ELR (cell line): ENCODE measurements around the gene MTCL1.

Source experiments
- DNase-seq: peaks from one replicate; pipeline ENCODE4 v3.0.0-alpha.2; 2015; ENCODE audit warnings: low read depth

The MTCL1 gene

DNA sequence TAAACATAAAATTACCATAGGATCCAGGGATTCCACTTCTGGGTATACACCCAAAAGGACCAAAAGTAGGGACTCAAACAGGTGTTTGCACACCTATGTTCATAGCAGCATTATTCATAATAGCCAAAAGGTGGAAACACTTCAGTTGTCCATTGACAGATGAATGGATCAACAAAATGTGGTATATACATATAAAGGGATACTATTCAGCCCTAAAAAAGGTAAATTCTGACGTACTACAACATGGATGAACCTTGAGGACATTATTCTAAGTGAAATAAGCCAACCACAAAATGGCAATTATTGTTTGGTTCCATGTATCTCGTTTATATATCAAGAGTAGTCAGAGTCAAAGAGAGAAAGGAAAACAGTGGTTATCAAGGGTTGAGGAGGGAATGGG is 128.1 kb downstream of the MTCL1 start:
- no peak for DNase-seq

DNA sequence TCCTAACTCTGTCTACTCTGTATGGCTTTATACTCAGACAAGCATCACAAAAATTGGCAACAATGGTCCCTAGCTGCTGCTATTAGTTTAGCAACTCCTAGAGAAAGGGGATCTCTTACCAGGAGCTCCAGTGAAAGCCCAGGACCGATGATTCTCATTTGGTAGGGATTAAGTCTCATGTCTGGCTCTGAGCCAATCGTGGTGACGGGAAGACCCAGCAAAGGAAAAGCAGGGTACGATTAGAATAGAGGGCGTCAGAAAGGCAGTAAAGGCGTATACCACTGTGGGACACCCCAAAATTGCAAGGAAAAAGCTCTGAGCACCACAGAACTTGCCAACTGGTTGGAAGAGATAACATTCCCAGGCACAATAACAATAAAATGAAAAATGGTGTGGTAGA is 129.5 kb downstream of the MTCL1 start:
- DNase-seq = no peak

DNA sequence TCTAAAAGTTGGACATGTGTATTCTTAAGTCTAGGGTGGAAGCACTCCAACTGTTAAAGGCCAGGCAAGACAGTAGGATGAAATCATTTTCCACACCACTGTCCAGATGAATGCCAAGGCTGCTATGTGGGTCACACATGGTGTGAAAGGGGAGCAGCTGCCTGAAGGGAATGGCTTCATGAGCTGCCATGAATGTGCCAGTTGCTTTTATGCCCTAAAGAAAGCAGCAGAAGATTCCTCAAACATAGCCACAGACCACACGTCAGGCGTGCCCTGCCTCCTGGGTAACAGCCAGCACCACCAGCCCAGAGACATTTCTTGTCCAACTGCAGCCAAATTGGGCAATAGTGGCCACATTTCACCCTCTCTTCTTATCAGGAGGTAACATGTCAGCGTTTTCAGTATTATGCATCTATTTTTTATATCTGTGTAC is 130.2 kb downstream of the MTCL1 start:
- no peak for DNase-seq

DNA sequence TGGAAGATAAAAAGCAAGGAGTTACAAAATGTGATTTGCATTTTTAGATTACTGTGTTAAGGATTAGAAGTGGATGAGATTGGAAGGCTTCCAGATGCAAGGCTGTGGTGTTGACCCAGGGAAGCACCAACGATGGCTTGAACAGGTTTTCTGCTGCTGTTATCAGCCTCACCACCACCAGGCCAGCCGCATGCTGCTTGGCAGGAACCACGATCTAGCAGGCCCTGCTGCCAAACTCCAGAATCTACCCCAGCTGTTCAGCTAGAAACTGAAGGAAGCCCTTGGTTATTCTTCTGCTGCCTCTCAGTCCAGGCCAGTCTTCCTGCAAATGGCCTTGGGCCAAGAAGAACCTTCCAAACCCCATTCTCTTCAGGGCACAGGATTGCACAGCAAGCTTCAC is 133.9 kb downstream of the MTCL1 start:
- DNase-seq = no peak

DNA sequence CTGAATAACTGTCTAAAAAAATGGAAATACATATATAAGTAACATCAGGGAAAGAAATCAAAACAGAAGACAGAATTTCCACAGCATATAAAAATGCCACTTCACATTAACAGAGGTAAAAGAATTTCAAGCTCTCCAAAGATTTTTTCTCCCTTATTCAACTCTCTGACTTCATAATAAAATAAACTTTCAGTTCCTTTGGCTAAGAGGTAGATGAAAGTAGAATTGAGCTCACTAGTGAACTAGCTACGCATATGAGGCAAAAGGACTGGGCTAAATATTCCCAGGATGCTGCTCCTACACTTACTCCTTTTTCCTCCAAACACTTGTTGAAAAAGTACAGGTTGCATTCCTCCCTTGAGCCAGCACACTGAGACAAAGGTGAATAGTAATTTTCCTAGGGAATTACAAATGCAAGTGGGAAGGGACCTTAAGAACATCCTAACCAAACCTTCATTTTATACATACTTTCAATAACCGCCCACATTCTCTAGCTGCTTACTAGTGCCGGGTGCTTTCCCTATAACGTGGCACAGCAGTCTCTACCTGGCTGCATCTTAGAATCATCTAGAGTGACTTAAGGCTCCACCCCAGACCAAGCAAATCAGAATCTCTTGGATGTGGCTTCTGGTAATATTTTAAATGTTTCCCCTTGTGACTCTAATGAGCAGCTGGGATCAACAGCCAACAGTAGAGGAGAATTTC is 136.6 kb downstream of the MTCL1 start:
- peak; percentile 29 for DNase-seq

DNA sequence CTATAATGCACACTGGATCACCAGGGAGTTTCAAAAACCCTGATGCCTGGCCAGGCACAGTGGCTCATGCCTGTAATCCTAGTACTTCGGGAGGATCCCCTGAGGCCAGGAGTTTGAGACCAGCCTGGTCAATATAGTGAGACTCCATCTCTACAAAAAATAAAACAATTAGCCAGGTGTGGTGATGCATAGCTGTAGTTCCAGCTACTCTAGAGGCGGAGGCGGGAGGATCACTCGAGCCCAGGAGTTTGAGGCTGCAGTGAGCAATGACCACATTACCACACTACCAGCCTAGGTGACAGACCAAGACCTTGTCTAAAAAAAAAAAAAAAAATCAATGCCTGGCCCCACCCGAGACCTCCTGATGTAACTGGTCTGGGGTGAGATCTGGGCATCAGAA is 137.2 kb downstream of the MTCL1 start:
- DNase-seq = no peak

DNA sequence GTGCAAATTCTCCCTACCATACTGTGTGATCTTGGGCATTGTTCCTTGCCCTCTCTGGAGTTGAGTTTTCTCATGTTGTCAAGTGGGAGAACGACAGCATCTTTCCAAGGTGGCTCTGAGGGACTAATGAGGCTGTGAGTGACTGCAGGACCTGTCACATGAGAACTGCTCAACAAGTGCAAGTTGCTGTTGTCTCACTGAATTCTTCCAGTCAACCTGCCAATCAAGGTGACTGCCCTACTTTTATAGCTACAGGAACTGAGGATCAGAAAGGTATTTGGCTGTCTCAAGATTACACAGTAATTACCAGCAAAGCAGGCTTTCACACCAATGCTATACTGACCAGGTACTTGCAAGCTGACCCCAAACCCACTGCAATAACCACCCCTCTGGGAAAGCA is 137.6 kb downstream of the MTCL1 start:
- no peak for DNase-seq

DNA sequence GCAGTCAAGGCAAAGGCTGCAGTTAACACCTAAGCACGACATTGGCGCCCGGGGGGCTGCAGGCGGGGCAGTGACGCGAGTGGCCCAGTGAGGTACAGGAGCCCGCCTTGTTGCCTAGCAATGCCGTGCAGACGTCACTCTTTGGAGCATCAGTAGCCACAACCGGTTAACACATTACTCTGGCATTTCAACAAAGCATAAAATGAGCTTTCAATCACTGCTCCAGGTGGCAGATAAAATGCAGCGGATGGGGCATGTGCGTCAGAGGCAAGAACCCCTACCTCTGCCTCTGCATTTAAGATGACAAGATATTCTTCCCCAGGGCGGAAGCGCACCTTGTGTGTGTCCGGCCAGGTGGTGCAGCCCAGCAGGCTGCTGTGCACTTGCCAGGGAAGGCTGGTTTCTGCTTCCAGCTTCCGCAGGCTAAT is 139.4 kb downstream of the MTCL1 start:
- DNase-seq = no peak

DNA sequence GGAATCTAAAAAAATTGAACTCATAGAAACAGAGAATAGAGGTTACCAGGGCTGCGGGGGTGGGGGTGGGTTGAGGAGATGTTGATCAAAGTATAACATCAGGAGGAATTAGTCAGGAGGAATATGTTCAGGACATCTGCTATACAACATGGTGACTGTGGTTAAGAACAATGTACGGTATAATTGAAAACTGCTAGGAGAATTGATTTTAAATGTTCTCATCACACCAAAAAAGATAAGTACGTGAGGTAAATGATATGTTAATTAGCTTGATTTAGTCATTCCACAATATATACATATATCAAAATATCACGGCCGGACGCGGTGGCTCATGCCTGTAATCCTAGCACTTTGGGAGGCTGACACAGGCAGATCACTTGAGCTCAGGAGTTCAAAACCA is 140.2 kb downstream of the MTCL1 start:
- DNase-seq = no peak

DNA sequence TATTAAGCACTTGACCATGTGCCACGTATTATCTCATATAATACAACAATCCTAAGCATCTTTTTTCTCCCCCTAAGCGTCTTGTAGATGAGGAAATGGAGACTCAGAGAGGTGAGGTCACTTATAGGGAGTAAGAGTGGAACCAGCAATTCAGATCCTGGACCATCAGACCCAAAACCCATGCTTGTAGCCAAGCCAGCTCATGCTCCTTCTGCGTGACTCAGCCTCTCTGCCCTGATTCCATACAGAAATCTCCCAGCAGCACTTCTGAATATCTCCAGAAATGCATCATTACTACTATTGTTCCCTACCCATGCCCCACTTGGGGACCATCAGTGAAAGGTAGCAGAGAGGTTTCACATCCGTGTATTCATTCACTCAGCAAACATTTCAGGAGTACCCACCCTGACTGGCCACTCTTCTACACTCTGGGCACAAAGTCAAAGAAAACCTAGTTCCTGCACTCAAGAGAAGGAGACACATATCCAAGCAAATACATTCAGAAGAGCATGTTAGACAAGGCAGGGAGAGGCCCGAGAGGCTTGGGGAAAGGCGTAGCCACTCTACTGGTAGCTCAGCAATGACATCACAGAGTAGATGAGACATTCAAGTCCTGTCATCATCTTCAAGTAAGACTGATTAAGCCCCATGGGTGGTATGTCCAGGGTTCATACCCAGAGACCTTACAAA is 141.9 kb downstream of the MTCL1 start:
- peak; percentile 46 for DNase-seq

DNA sequence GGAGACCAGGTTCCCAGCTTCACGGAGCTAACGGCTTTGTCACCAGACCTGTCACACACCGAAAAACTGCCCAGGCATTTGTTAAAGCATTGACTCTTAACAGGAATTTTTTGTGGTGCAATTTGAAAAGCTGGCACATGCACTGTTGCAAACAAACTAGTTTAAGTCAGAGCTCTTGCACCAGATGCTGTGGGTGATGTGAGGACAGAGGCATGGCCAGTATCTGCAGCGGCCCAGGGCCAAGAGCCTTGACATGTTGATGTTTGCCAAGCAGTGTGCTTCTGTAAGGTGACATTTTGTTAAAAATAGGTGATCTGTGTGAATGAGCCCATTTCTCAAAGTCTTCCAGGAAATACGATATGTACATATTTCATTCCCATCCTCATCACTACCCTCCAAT is 142.5 kb downstream of the MTCL1 start:
- no peak for DNase-seq

DNA sequence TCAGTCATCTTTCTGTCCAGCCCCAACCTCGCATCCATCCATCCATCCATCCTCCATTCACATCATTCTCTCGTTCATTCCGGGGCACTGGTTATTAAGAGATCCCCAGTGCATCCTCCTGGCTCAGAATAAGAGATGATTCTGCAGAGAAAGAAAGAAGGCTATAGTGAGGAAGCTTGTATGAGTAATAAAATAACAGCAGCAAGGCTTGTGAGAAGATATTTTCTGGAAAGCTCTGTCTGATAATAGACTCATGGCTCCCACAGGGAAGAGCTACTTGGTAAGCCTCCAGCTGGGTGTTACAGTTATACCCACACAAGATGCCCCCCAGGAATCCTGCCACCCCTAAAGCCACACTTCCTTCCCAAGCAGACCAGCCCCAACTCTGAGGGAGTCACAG is 143.2 kb downstream of the MTCL1 start:
- no peak for DNase-seq

DNA sequence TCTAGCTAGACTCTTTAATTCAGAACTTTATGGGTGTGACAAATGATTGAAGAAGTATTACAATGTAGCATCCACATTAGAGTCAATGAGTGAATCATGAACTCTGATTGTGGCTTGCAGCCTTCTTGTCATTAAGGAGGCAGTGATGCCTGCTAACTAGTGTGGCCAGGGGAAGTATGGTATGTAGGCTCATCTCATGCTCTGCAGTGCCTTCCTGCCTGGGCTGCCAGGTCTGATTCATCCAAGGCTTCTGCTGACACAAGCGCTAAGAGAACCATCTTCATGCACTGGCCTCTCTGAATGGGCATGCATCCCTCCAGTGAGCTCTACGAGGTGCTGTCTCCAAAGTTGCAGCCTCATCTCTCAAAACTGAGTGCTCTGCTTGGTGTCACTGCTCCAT is 144.3 kb downstream of the MTCL1 start:
- peak; percentile 45 for DNase-seq

DNA sequence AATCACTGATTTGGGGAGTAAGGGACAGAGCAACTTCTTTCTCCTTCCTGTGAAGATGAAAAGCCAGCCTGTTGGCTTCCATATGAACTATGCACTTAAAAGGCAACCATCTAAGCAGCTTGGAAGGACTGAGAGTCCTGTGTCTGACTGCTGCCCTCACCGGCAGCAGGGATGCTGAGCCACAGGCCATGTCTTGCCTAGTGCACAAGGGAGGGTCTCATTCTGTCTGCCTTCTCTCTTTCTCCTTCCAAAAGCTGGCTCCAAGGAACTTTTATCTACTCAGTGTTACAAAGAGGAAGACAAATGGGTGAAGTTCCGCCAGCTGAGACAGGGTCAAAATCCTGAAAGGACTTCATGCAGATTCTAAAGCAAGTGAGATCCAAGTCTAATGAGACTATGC is 146.3 kb downstream of the MTCL1 start:
- no peak for DNase-seq

DNA sequence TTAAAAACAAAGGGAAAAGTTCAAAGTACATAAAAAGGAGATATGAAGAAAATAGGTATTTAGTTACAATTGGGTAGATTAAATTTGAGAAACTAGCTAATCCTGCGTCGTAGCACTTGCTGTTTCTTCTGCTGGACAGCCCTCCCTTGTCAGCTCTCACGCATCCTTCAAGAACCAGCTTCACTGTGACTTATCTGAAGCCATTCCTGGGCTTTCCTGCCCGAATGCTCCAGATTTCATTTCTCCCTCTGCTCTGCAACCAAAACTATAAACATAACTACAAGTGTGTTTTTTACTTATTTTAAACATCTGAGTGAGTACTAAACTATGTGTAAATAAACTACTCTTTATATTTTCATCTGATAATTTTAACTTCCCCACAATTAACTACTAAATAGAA is 149.2 kb downstream of the MTCL1 start:
- DNase-seq = no peak

DNA sequence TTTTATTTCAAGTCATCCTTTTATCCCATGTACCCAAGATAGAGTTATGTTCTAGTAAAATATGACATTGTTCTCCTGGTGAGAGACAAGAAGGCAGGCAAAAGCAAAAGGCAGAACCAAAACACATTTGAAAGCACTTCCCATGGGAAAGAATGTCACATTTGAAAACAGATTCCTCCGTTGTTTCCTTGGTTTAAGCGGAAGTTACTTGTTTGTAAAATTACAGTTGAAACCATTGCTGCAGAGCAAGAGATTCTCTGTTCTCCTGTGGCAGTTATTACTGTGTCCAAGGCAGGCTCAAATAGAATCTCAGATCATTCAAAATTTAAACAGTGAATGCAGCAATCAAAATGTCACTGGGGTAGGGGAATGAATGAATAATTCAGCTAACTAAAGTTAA is 149.6 kb downstream of the MTCL1 start:
- DNase-seq = no peak

DNA sequence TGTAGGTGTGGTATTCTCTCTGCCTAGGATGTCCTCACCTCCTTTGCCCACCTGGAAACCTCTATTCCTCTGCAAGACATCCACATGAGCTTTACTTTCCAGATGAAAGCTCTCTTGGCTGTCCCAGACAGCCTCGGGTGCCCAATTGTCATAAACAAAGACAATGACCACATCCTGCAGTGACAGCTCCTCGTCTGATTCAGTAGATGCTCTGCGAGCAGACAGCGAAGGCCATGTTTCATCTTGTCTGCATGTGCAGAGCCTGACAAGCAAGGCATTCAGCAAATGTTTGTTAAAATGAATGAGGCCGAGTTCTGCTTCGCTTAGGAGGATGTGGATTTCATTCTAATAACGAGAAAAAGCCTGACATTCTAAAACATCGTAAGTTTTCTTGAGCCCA is 150.9 kb downstream of the MTCL1 start:
- no peak for DNase-seq

DNA sequence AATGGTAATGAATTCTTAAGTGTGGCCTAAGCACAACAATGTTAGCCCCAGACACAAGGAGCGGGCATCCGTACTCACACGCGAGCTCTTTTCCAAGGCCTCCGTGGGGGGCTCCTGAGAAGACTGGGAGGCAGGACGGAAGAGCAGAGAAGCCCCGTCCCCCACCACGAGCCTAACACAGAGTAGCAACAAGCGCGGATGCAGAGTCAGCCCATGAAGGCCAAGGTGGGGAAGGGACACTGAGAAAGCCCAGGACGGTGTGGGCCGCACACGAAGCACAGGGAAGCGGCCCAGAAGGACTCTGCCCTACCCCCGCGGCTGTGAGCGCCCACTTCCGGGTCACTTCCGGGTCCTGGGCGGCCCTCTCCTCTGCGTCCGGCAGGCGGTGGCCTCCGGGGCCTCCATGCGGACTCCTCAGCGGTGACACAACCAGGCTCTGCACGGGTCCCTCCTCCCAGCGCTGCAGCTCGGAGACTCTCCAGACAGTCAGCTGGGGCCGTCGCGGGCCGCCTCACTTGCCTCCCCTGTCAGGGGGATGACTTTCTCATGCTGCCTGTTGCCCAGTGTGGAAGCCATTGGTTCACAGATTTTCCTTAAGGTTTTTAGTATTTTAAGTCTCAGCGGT is 151.5 kb downstream of the MTCL1 start:
- DNase-seq = no peak

DNA sequence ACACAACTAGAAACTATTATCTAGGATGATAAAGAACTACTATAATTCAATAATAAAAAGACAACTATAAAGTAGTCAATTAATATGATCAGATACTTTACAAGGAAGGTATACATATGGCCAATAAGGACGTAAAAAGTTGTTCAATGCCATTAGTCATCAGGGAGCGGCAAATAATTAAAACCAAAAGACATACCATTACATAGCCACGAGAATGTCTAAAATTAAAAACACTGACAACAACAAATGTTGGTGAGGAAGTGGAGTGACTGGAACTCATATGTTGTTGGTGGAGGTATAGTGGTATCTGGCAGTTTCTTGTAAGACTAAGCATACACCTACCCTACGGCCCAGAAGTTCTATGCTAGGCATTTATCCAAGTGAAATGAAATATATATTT is 152.4 kb downstream of the MTCL1 start:
- DNase-seq = peak; percentile 22

DNA sequence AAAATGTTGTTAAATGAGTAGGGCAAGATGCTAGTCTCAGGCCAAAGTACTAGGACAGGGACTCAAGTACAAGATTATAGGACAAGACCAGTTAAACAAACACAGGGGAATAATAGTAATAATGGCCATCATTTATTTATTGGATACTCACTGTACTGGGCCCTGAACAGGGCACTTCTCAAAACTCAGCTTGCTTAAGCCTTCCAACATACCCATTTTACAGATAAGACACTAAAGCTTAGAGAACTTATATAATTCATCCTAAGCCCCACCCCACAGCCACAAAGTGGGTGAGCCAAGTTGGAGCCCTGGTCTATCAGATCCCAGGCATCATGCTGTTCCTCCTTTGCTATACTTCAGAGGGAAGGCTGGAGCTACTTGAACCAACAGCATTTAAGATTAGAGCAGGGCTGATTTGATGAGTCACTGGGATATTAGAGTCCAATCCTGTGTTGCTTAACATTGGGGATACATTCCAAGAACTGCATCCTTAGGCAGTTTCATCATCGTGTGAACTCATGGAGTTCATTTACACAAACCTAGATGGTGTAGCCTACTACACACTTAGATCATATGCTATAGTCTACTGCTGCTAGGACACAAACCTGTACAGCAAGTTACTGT is 153.6 kb downstream of the MTCL1 start:
- peak; percentile 96 for DNase-seq

DNA sequence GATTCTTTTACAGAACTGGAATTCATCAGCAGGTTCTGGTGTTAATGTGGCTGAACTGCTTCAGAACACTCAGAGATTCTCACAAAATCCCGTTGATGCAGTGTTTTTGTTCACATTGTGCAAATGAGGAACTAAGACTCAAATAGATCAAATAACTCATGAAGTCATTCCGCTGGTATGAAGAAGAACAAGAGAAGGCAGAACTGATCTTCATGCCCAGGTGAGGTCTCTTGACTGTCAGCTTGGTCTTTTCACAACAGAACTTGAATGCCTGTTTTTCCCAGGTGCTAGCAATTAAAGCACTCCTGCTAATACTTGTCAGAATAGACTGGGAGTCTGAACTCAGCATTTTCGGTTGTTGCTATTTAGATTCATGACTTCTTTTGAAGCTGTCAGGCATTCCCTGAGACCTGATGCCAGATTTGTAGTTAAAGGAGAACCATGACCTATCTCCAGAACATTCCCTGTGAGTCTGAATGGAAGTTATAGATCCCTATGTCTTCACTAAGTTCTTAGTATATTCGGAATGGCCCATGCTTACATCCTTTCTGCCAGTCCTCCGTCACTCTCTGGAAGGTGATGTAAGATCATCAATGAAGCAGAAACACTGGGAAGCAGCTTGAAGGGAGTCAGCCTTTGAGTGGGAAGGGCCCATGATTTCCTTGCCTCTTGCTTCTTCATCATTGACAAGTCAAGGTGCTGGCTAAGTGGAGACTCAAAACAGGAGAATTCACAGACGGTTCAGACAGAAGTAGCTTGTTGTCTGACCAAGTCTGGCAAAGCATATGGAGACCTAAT is 155.7 kb downstream of the MTCL1 start:
- no peak for DNase-seq

DNA sequence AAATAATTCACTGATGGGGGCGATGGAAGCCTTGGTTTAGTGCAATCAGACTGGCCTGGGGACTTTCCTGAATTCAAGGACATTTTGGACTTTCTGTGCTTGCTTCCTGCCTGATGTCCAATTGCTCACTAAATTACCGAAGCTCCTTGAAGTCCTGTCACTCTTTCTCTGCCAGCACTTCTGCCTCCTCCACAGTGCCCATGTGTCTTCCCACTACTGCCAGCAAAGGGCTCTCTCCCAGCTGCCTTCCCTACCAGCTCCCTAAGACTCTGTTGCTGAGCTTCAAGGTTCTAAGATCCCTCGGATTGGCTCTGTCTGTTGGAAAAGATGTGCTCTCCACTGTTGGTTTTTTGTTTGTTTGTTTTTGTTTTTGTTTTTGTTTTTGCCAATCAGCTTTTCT is 158.1 kb downstream of the MTCL1 start:
- no peak for DNase-seq
